Osteocyte (in vitro differentiated cells): ENCODE data around the gene COMTD1. TPM values are rescaled to one million over a fixed set of nuclear protein-coding genes. Genes with fewer than 3 reads are reported as not detected.
A peak's percentile ranks its signal among the peaks of the same experiment; 100 is the strongest.

Experiments
- DNase-seq: peaks from one replicate; pipeline ENCODE4 v3.0.0; 2021; ENCODE audit warnings: mixed read lengths; ENCODE audit not compliant: unreplicated experiment; ENCODE audit errors: extremely low spot score
- H3K27ac Mint-ChIP-seq: one replicate; pipeline ENCODE4 v1.8.0; 2021; ENCODE audit warnings: mild to moderate bottlenecking, mixed read lengths; ENCODE audit not compliant: unreplicated experiment
- H3K27me3 Mint-ChIP-seq: one replicate; pipeline ENCODE4 v1.8.0; 2021; ENCODE audit warnings: mixed read lengths; ENCODE audit not compliant: unreplicated experiment
- H3K36me3 Mint-ChIP-seq: one replicate; pipeline ENCODE4 v1.8.0; 2021; ENCODE audit warnings: mixed read lengths; ENCODE audit not compliant: unreplicated experiment
- H3K4me1 Mint-ChIP-seq: one replicate; pipeline ENCODE4 v1.8.0; 2021; ENCODE audit warnings: mixed read lengths; ENCODE audit not compliant: unreplicated experiment
- H3K4me3 Mint-ChIP-seq: one replicate; pipeline ENCODE4 v1.8.0; 2021; ENCODE audit warnings: mild to moderate bottlenecking, moderate library complexity, mixed read lengths; ENCODE audit not compliant: unreplicated experiment
- H3K9me3 Mint-ChIP-seq: one replicate; pipeline ENCODE4 v1.8.0; 2021; ENCODE audit warnings: mixed read lengths; ENCODE audit not compliant: unreplicated experiment
- CTCF ChIP-seq: fragments of 200-600 bp; sonication (generic); IDR thresholded peaks from 2 replicates; pipeline ENCODE4 v1.5.0; 2021; ENCODE audit warnings: antibody characterized with exemption, mild to moderate bottlenecking, moderate library complexity
- total RNA-seq: library from RNA; stranded (reverse); gene quantifications from 2 replicates; pipeline ENCODE4 v1.2.1, GENCODE V29; 2021

COMTD1 gene
- total RNA-seq, 1 donor from 2014 or later = 12.9 TPM

- peaks cover 8% of the 10 kb centered on the region for H3K4me1 Mint-ChIP-seq
- H3K9me3 Mint-ChIP-seq = no peaks in the 10 kb centered on the region
- no peak overlapping the region for H3K4me3 Mint-ChIP-seq
- no peak for DNase-seq
- H3K27me3 Mint-ChIP-seq = no peaks in the 10 kb centered on the region
- no peak for TF ChIP-seq CTCF
- no peaks in the 10 kb centered on the region for H3K36me3 Mint-ChIP-seq
- no peak overlapping the region for H3K27ac Mint-ChIP-seq
Measured at GRCh38 chr10:75239096-75239790, 3.5 kb upstream of the COMTD1 start.

- no peak overlapping the region for H3K27ac Mint-ChIP-seq
- no peaks in the 10 kb centered on the region for H3K9me3 Mint-ChIP-seq
- H3K27me3 Mint-ChIP-seq = no peaks in the 10 kb centered on the region
- H3K4me3 Mint-ChIP-seq = no peak overlapping the region
- DNase-seq = no peak
- peaks cover 8% of the 10 kb centered on the region for H3K4me1 Mint-ChIP-seq
- no peaks in the 10 kb centered on the region for H3K36me3 Mint-ChIP-seq
- no peak for TF ChIP-seq CTCF
Measured at GRCh38 chr10:75238182-75239095, 2.7 kb upstream of the COMTD1 start.

- Mint-ChIP-seq H3K4me1 (peaks cover 8% of the 10 kb centered on the region), H3K36me3 (peaks cover 11% of the 10 kb centered on the region), H3K4me3 (peak overlapping the region; percentile 68), H3K27ac (no peak overlapping the region), H3K9me3 (no peaks in the 10 kb centered on the region), H3K27me3 (no peaks in the 10 kb centered on the region)
- DNase-seq = no peak
- TF ChIP-seq CTCF = no peak
Measured at GRCh38 chr10:75236178-75236825, 545 bp upstream of the COMTD1 start.

- H3K4me1 Mint-ChIP-seq = peaks cover 17% of the 10 kb centered on the region
- peak overlapping the region; percentile 63 for H3K4me3 Mint-ChIP-seq
- no peak for DNase-seq
- H3K27me3 Mint-ChIP-seq = no peaks in the 10 kb centered on the region
- TF ChIP-seq CTCF = no peak
- H3K9me3 Mint-ChIP-seq = no peaks in the 10 kb centered on the region
- H3K27ac Mint-ChIP-seq = no peak overlapping the region
- H3K36me3 Mint-ChIP-seq = peaks cover 20% of the 10 kb centered on the region
Measured at GRCh38 chr10:75234683-75235374, 928 bp downstream of the COMTD1 start.
